A549 (cell line): ENCODE data around the gene MYH15. TPM values are rescaled to one million over a fixed set of nuclear protein-coding genes. Genes with fewer than 3 reads are reported as not detected.

ENCODE experiments used
- ATAC-seq, 2 experiments: fragments of 200-7000 bp in 1 of 2; fragments of >200 bp in 1 of 2; cut with Nextera tagmentation in 1 of 2; cut with Tn5 transposase in 1 of 2; 3 replicates each; pipeline versions ENCODE4 v1.8.0 to v1.9.1; 2018 to 2020; ENCODE audit warnings: mild to moderate bottlenecking in 1 of 2, moderate library complexity in 1 of 2
- CTCF ChIA-PET: fragments of 300-600 bp; sonication (Branson Sonifier 250); formaldehyde crosslinking; extraction: SDS; loops from one replicate; lab custom pipeline; 2021; ENCODE audit warnings: antibody characterized with exemption, inconsistent platforms; lab: Yijun Ruan, JAX
- POLR2A ChIA-PET: fragments of 350-600 bp; formaldehyde crosslinking; extraction: SDS; loops from one replicate; lab custom pipeline; 2021; ENCODE audit warnings: antibody characterized with exemption, inconsistent platforms; lab: Yijun Ruan, JAX
- DNase-seq, 2 experiments: peaks; one replicate each; pipeline versions ENCODE4 v3.0.0 to v3.0.0-alpha.2; 2011 to 2016; ENCODE audit warnings: low read depth in 1 of 2, low spot score in 1 of 2
- FAIRE-seq: peaks from 2 replicates; lab custom pipeline; 2011; peaks lifted over from hg19 to GRCh38; lab: Jason Lieb, UNC
- H3K27ac ChIP-seq, 2 experiments: fragments of >200 bp; sonication (Bioruptor Twin); formaldehyde crosslinking; 3 replicates each; pipeline ENCODE4 v1.5.1; 2016 to 2017
- H3K4me1 ChIP-seq: fragments of >200 bp; sonication (Bioruptor Twin); formaldehyde crosslinking; 3 replicates; pipeline ENCODE4 v1.6.1; 2016
- H3K4me2 ChIP-seq: fragments of >200 bp; sonication (Bioruptor Twin); formaldehyde crosslinking; 3 replicates; pipeline ENCODE4 v1.6.1; 2016
- H3K4me3 ChIP-seq: fragments of >200 bp; sonication (Bioruptor Twin); formaldehyde crosslinking; 3 replicates; pipeline ENCODE4 v1.5.1; 2016
- H3K9me3 ChIP-seq: fragments of >200 bp; sonication (Bioruptor Twin); formaldehyde crosslinking; 3 replicates; pipeline ENCODE4 v1.6.1; 2016
- BHLHE40 ChIP-seq: IDR thresholded peaks from 2 replicates; pipeline ENCODE4 v1.6.1; 2012; ENCODE audit warnings: low read depth, low read length, inconsistent platforms
- CEBPB ChIP-seq, 2 experiments: fragments of >200 bp in 1 of 2; sonication (Bioruptor Twin) in 1 of 2; formaldehyde crosslinking in 1 of 2; IDR thresholded peaks; 2 replicates each; pipeline ENCODE4 v1.6.1; 2012 to 2016
- E2F6 ChIP-seq: IDR thresholded peaks from 2 replicates; pipeline ENCODE4 v1.6.1; 2012; ENCODE audit warnings: low read depth, borderline replicate concordance
- EHF ChIP-seq: fragments of 250-450 bp; sonication (Bioruptor Pico); IDR thresholded peaks from 2 replicates; pipeline ENCODE4 v1.5.0; 2020; ENCODE audit warnings: mild to moderate bottlenecking
- EHMT2 ChIP-seq: fragments of 200-600 bp; sonication (generic); IDR thresholded peaks from 2 replicates; pipeline ENCODE4 v1.6.1; 2016; ENCODE audit warnings: antibody characterized with exemption, low read depth, mild to moderate bottlenecking, moderate library complexity
- FOSB ChIP-seq: fragments of 250-450 bp; sonication (Bioruptor Pico); IDR thresholded peaks from 2 replicates; pipeline ENCODE4 v1.5.0; 2020; ENCODE audit warnings: mild to moderate bottlenecking, moderate library complexity
- HDAC2 ChIP-seq: fragments of 200-600 bp; sonication (generic); IDR thresholded peaks from 2 replicates; pipeline ENCODE4 v1.6.1; 2016
- HES2 ChIP-seq: fragments of >200 bp; sonication (Bioruptor Twin); formaldehyde crosslinking; IDR thresholded peaks from 2 replicates; pipeline ENCODE4 v1.6.1; 2016
- HOXB5 ChIP-seq: fragments of 250-450 bp; sonication (Bioruptor Pico); IDR thresholded peaks from 2 replicates; pipeline ENCODE4 v1.5.0; 2020; ENCODE audit warnings: mild to moderate bottlenecking, moderate library complexity
- JUN ChIP-seq, 2 experiments: fragments of >200 bp; sonication (Bioruptor Twin); formaldehyde crosslinking; IDR thresholded peaks; 2 replicates in 1 of 2; 3 replicates in 1 of 2; pipeline ENCODE4 v1.6.1; 2016 to 2017
- JUNB ChIP-seq: fragments of >200 bp; sonication (Bioruptor Twin); formaldehyde crosslinking; IDR thresholded peaks from 2 replicates; pipeline ENCODE4 v1.6.1; 2016
- KDM5A ChIP-seq: fragments of 200-600 bp; sonication (generic); IDR thresholded peaks from 2 replicates; pipeline ENCODE4 v1.6.1; 2016; ENCODE audit warnings: antibody characterized with exemption, mild to moderate bottlenecking
- MYC ChIP-seq: IDR thresholded peaks from 2 replicates; pipeline ENCODE4 v1.6.1; 2012; ENCODE audit warnings: mild to moderate bottlenecking, inconsistent platforms, low read length, improper control_type of control experiment, borderline replicate concordance
- NFE2L2 ChIP-seq: fragments of 150-350 bp; conservative IDR thresholded peaks from 2 replicates; pipeline ENCODE4 v1.6.1; 2014; ENCODE audit warnings: low read length
- NR3C1 ChIP-seq: fragments of >200 bp; sonication (Bioruptor Twin); formaldehyde crosslinking; IDR thresholded peaks from 3 replicates; pipeline ENCODE4 v1.6.1; 2017
- PHF8 ChIP-seq: fragments of 200-600 bp; sonication (generic); IDR thresholded peaks from 2 replicates; pipeline ENCODE4 v1.6.1; 2016; ENCODE audit warnings: low read depth, mild to moderate bottlenecking, antibody characterized with exemption, moderate library complexity, borderline replicate concordance
- POLR2A ChIP-seq: IDR thresholded peaks from 2 replicates; pipeline ENCODE4 v1.6.1; 2012; ENCODE audit warnings: mild to moderate bottlenecking, low read length
- POLR2AphosphoS2 ChIP-seq: conservative IDR thresholded peaks from 2 replicates; pipeline ENCODE4 v1.6.1; 2012; ENCODE audit warnings: low read length, improper control_type of control experiment, inconsistent platforms
- RARB ChIP-seq: fragments of 250-450 bp; sonication (Bioruptor Pico); IDR thresholded peaks from 2 replicates; pipeline ENCODE4 v1.8.0; 2021; ENCODE audit warnings: mild to moderate bottlenecking, moderate library complexity
- RCOR1 ChIP-seq: fragments of 150-350 bp; IDR thresholded peaks from 2 replicates; pipeline ENCODE4 v1.6.1; 2014; ENCODE audit warnings: antibody characterized with exemption, low read length, low read depth
- RFX5 ChIP-seq: fragments of 450-650 bp; IDR thresholded peaks from 2 replicates; pipeline ENCODE4 v1.7.1; 2014; ENCODE audit warnings: antibody characterized with exemption, mild to moderate bottlenecking, moderate library complexity
- RNF2 ChIP-seq: fragments of 200-600 bp; sonication (generic); IDR thresholded peaks from 2 replicates; pipeline ENCODE4 v1.6.1; 2016; ENCODE audit warnings: low read depth, mild to moderate bottlenecking, antibody characterized with exemption, moderate library complexity, borderline replicate concordance
- SMC3 ChIP-seq: fragments of >200 bp; sonication (Bioruptor Twin); formaldehyde crosslinking; IDR thresholded peaks from 3 replicates; pipeline ENCODE4 v1.6.1; 2018; ENCODE audit warnings: inconsistent platforms
- TFCP2L1 ChIP-seq: fragments of 250-450 bp; sonication (Bioruptor Pico); IDR thresholded peaks from 2 replicates; pipeline ENCODE4 v1.5.0; 2021; ENCODE audit warnings: mild to moderate bottlenecking
- TP53 ChIP-seq: fragments of 250-450 bp; sonication (Bioruptor Pico); IDR thresholded peaks from 2 replicates; pipeline ENCODE4 v1.5.0; 2021; ENCODE audit warnings: mild to moderate bottlenecking, moderate library complexity
- USF2 ChIP-seq: fragments of 450-650 bp; IDR thresholded peaks from 2 replicates; pipeline ENCODE4 v1.6.1; 2014; ENCODE audit warnings: antibody characterized with exemption
- ZC3H11A ChIP-seq: fragments of 450-650 bp; IDR thresholded peaks from 2 replicates; pipeline ENCODE4 v1.6.1; 2014; ENCODE audit warnings: antibody characterized with exemption, mild to moderate bottlenecking
- ZFP36 ChIP-seq: fragments of 450-650 bp; IDR thresholded peaks from 2 replicates; pipeline ENCODE4 v1.6.1; 2014; ENCODE audit warnings: borderline replicate concordance; ENCODE audit not compliant: partially characterized antibody
- WGBS: methylation state at CpG from one replicate; pipeline ENCODE4 v1.1.6; 2017; ENCODE audit errors: missing lambda C conversion rate; 5-methylcytosine and 5-hydroxymethylcytosine counted together
- polyA plus RNA-seq, 4 experiments: library from polyadenylated mRNA; depleted of rRNA in 3 of 4; stranded (reverse); fragments of >200 nt; fragmentation: RNase III in 1 of 4; extraction: RNeasy Plus Mini Kit Qiagen cat#74134 plus additional on column Dnase treatment in 1 of 4; gene quantifications; 2 replicates in 3 of 4; 3 replicates in 1 of 4; pipeline ENCODE4 v1.2.3, GENCODE V29; 2011 to 2017
- TF ChIP-seq, protein P1 (sequence below): fragments of >200 bp; sonication (Bioruptor Twin); formaldehyde crosslinking; IDR thresholded peaks from 3 replicates; pipeline ENCODE4 v1.6.1; 2016
- TF ChIP-seq, protein P2 (sequence below): fragments of 250-450 bp; sonication (Bioruptor Pico); IDR thresholded peaks from 2 replicates; pipeline ENCODE4 v1.5.0; 2021; ENCODE audit warnings: mild to moderate bottlenecking, moderate library complexity, borderline replicate concordance

MYH15 gene
- polyA plus RNA-seq, 2 of the 4 experiments (the other 2 are of a cell fraction): 0.39 to 1.7 TPM

- no peak for DNase-seq
- Histone ChIP-seq H3K9me3 (no peaks in the 10 kb centered on the region), H3K4me2 (no peak overlapping the region), H3K4me1 (peaks cover 34% of the 10 kb centered on the region), H3K4me3 (no peak overlapping the region), H3K27ac (no peak overlapping the region)
- ChIA-PET CTCF (interaction anchor here (1.0 to 3.0 kb wide), 8 partner anchors 13 to 1239 kb away, joined by 3 to 10 read pairs (median 4); no protein-coding TSS in a partner anchor), POLR2A (no interaction called here)
- 88% methylated on average over 3 of the region's 3 CpGs for WGBS
- ATAC-seq: no peak
- no peak for FAIRE-seq
- TF ChIP-seq EHMT2 (no peak), PHF8 (no peak), ZFP36 (no peak), E2F6 (no peak), JUNB (no peak), RCOR1 (no peak), NR3C1 (no peak), SMC3 (no peak), EHF (no peak), KDM5A (no peak), POLR2A (no peak), TP53 (CRISPR knock-in tag) (no peak), MYC (no peak), ZC3H11A (no peak), HDAC2 (no peak), BHLHE40 (no peak), TFCP2L1 (CRISPR knock-in tag) (no peak)
- TF ChIP-seq, protein P1, sequence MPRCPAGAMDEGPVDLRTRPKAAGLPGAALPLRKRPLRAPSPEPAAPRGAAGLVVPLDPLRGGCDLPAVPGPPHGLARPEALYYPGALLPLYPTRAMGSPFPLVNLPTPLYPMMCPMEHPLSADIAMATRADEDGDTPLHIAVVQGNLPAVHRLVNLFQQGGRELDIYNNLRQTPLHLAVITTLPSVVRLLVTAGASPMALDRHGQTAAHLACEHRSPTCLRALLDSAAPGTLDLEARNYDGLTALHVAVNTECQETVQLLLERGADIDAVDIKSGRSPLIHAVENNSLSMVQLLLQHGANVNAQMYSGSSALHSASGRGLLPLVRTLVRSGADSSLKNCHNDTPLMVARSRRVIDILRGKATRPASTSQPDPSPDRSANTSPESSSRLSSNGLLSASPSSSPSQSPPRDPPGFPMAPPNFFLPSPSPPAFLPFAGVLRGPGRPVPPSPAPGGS: no peak
- TF ChIP-seq, protein P2, sequence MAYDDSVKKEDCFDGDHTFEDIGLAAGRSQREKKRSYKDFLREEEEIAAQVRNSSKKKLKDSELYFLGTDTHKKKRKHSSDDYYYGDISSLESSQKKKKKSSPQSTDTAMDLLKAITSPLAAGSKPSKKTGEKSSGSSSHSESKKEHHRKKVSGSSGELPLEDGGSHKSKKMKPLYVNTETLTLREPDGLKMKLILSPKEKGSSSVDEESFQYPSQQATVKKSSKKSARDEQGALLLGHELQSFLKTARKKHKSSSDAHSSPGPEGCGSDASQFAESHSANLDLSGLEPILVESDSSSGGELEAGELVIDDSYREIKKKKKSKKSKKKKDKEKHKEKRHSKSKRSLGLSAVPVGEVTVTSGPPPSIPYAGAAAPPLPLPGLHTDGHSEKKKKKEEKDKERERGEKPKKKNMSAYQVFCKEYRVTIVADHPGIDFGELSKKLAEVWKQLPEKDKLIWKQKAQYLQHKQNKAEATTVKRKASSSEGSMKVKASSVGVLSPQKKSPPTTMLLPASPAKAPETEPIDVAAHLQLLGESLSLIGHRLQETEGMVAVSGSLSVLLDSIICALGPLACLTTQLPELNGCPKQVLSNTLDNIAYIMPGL (CRISPR knock-in tag): no peak
These were observed 35.8 kb downstream of the MYH15 start for GRCh38 chr3:108474581-108474980.

- ChIA-PET CTCF (interaction anchor here (0.7 to 3.0 kb wide), 5 partner anchors 11 to 798 kb away, joined by 3 to 10 read pairs (median 4); no protein-coding TSS in a partner anchor), POLR2A (no interaction called here)
- H3K4me3 ChIP-seq: no peak overlapping the region
- FAIRE-seq: no peak
- no peak for ATAC-seq
- no peaks in the 10 kb centered on the region for H3K9me3 ChIP-seq
- no peak for TF ChIP-seq POLR2AphosphoS2
- TF ChIP-seq FOSB (CRISPR knock-in tag): no peak
- no peak for TF ChIP-seq CEBPB (IDR thresholded peaks at IDR 0.05)
- no peak for TF ChIP-seq RFX5
- no peak for TF ChIP-seq RARB (CRISPR knock-in tag)
- no peak for TF ChIP-seq HES2
- TF ChIP-seq NFE2L2: no peak
- no peak for TF ChIP-seq JUN (IDR thresholded peaks at IDR 0.05)
- no peak for TF ChIP-seq MYC
- TF ChIP-seq HOXB5: no peak
- TF ChIP-seq RNF2: no peak
- no peak for TF ChIP-seq SMC3
- no peak for TF ChIP-seq USF2
- H3K4me1 ChIP-seq: peaks cover 34% of the 10 kb centered on the region
- 0 out of 6 replicates have a peak overlapping the region, but pooled peaks of 1 of the 2 experiments have one; percentile 38 for H3K27ac ChIP-seq
- H3K4me2 ChIP-seq: no peak overlapping the region
- no peak for DNase-seq
These were observed 36.7 kb downstream of the MYH15 start for GRCh38 chr3:108473711-108474110.
